Measurements from ENCODE around the gene NAALADL2. TPM values are rescaled to one million over a fixed set of nuclear protein-coding genes. Genes with fewer than 3 reads are reported as not detected.

The NAALADL2 gene
- total RNA-seq, 1 experiment from 2014 or later: 1.9 TPM

DNA sequence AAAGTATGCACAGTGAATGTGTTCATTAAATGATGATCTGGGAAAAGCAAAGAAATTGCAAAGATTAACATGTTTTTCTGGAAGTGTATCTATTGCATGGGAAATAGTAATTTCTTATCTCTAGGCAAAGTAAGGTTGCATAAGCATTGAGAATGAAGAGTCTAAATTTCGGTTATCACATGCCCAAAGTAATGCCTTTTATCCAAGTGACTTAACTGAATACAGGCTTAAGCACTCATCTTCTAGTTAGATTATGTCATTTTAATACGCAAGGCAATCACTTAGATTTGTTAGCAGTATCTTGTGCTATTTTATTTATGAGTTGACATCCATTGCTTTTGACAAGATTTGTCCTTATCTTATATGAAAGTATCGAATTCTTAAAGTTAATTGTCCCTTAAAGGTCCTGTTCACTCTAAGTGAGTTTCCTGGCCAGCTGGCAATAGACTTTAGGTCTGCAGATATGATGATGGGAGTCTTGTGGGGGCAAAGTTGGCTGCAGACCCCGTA lies 100.5 kb downstream of the NAALADL2 start:
- TF ChIP-seq EZH2phosphoT487 (IDR thresholded peaks at IDR 0.05; ENCODE audit: borderline replicate concordance, low read length) (no peak), EZH2 (IDR thresholded peaks at IDR 0.05; ENCODE audit: low read length, unreplicated experiment) (no peak)
- TF ChIP-seq, protein P1, sequence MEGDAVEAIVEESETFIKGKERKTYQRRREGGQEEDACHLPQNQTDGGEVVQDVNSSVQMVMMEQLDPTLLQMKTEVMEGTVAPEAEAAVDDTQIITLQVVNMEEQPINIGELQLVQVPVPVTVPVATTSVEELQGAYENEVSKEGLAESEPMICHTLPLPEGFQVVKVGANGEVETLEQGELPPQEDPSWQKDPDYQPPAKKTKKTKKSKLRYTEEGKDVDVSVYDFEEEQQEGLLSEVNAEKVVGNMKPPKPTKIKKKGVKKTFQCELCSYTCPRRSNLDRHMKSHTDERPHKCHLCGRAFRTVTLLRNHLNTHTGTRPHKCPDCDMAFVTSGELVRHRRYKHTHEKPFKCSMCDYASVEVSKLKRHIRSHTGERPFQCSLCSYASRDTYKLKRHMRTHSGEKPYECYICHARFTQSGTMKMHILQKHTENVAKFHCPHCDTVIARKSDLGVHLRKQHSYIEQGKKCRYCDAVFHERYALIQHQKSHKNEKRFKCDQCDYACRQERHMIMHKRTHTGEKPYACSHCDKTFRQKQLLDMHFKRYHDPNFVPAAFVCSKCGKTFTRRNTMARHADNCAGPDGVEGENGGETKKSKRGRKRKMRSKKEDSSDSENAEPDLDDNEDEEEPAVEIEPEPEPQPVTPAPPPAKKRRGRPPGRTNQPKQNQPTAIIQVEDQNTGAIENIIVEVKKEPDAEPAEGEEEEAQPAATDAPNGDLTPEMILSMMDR (conservative IDR thresholded peaks at IDR 0.05; ENCODE audit: low read depth, low read length): no peak
- ATAC-seq: no peak
- H3F3A ChIP-seq (ENCODE audit: low read length, unreplicated experiment): no peaks in the 10 kb centered on the region
- H3K27ac ChIP-seq (ENCODE audit: low read length): no peak overlapping the region
- ChIA-PET CTCF (no interaction called here), POLR2A (ENCODE audit: unreplicated experiment) (no interaction called here)
- H4K20me1 ChIP-seq (ENCODE audit: low read length): no peaks in the 10 kb centered on the region
- no peaks in the 10 kb centered on the region for H3K79me2 ChIP-seq (ENCODE audit: low read length)
- no peak for DNase-seq
- no peak overlapping the region for H3K9ac ChIP-seq (ENCODE audit: low read length)
- no peaks in the 10 kb centered on the region for H3K36me3 ChIP-seq (ENCODE audit: low read depth, low read length)
- H3K27me3 ChIP-seq (ENCODE audit: low read length): no peaks in the 10 kb centered on the region
- H3K4me2 ChIP-seq (ENCODE audit: low read length): no peak overlapping the region
- intact Hi-C loops (cut with micrococcal nuclease): loop anchor here (5.0 to 10.0 kb wide), 3 partner anchors 97 to 835 kb away; no protein-coding TSS in a partner anchor
- no peaks in the 10 kb centered on the region for H3K9me2 ChIP-seq (replicated peaks; ENCODE audit: low read length)
- H3K9me3 ChIP-seq (ENCODE audit: low read length): no peaks in the 10 kb centered on the region
- peaks cover 43% of the 10 kb centered on the region for H3K4me1 ChIP-seq (ENCODE audit: insufficient read depth, low read length)
- H3K4me3 ChIP-seq (ENCODE audit: low read length): no peak overlapping the region
- no peak overlapping the region for H2AFZ ChIP-seq (ENCODE audit: low read length)
- no TSS peak for BruUV-seq (replicated peaks)

DNA sequence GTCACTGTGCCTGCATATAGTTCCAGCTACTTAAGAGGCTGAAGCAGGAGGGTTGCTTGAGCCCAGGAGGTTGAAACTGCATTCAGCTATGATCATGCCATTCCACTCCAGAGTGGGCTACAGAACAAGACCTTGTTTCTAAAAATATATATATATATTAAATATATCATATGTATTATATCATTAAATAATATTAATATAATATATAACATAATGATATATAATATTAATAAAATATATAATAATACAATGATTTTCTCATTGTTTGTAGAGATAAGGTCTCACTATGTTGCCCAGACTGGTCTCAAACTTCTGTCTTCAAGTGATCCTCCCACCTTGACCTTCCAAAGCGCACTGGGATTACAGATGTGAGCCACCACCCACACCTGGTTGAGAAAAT lies 101.8 kb downstream of the NAALADL2 start:
- no peak overlapping the region for H3K27ac ChIP-seq (ENCODE audit: low read length)
- no peak for TF ChIP-seq EZH2phosphoT487 (IDR thresholded peaks at IDR 0.05; ENCODE audit: borderline replicate concordance, low read length)
- TF ChIP-seq, protein P1 (conservative IDR thresholded peaks at IDR 0.05; ENCODE audit: low read depth, low read length): no peak
- no peaks in the 10 kb centered on the region for H4K20me1 ChIP-seq (ENCODE audit: low read length)
- intact Hi-C loops (cut with micrococcal nuclease): no loop called here
- peaks cover 31% of the 10 kb centered on the region for H3K4me1 ChIP-seq (ENCODE audit: insufficient read depth, low read length)
- no peak overlapping the region for H3K9ac ChIP-seq (ENCODE audit: low read length)
- no peak overlapping the region for H3K4me3 ChIP-seq (ENCODE audit: low read length)
- H2AFZ ChIP-seq (ENCODE audit: low read length): no peak overlapping the region
- BruUV-seq (replicated peaks): no TSS peak
- H3K36me3 ChIP-seq (ENCODE audit: low read depth, low read length): no peaks in the 10 kb centered on the region
- H3F3A ChIP-seq (ENCODE audit: low read length, unreplicated experiment): no peaks in the 10 kb centered on the region
- no peak overlapping the region for H3K4me2 ChIP-seq (ENCODE audit: low read length)
- H3K27me3 ChIP-seq (ENCODE audit: low read length): no peaks in the 10 kb centered on the region
- ChIA-PET CTCF (no interaction called here), POLR2A (ENCODE audit: unreplicated experiment) (no interaction called here)
- H3K9me2 ChIP-seq (replicated peaks; ENCODE audit: low read length): no peaks in the 10 kb centered on the region
- no peaks in the 10 kb centered on the region for H3K9me3 ChIP-seq (ENCODE audit: low read length)
- ATAC-seq (no peak), DNase-seq (no peak)
- no peaks in the 10 kb centered on the region for H3K79me2 ChIP-seq (ENCODE audit: low read length)

DNA sequence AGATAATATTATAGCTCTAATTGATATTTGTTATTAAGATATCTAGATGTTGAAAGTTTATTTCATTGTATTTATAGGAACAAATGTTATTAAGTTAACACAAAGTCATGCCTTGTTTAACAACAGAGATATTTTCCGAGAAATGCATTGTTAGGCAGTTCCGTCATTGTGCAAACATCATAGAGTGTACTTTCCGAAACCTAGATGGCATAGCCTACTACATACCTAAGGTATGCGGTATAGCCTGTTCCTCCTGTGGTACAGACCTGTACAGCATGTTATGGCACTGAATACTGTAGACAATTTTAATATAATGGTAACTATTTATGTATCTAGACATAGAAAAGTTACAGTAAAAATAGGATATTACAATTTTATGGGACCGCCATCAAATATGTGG lies 114.3 kb downstream of the NAALADL2 start:
- no peaks in the 10 kb centered on the region for H3K79me2 ChIP-seq (ENCODE audit: low read length)
- H3K4me1 ChIP-seq (ENCODE audit: insufficient read depth, low read length): peaks cover 17% of the 10 kb centered on the region
- no peaks in the 10 kb centered on the region for H3F3A ChIP-seq (ENCODE audit: low read length, unreplicated experiment)
- intact Hi-C loops (cut with micrococcal nuclease): loop anchor here (2.0 kb wide), 1 partner anchor 111 kb away; no protein-coding TSS in a partner anchor
- H4K20me1 ChIP-seq (ENCODE audit: low read length): no peaks in the 10 kb centered on the region
- H3K36me3 ChIP-seq (ENCODE audit: low read depth, low read length): no peaks in the 10 kb centered on the region
- H2AFZ ChIP-seq (ENCODE audit: low read length): no peak overlapping the region
- H3K9me2 ChIP-seq (replicated peaks; ENCODE audit: low read length): no peaks in the 10 kb centered on the region
- TF ChIP-seq EZH2 (IDR thresholded peaks at IDR 0.05; ENCODE audit: low read length, unreplicated experiment) (no peak), EZH2phosphoT487 (IDR thresholded peaks at IDR 0.05; ENCODE audit: borderline replicate concordance, low read length) (no peak)
- TF ChIP-seq, protein P1 (conservative IDR thresholded peaks at IDR 0.05; ENCODE audit: low read depth, low read length): no peak
- H3K27ac ChIP-seq (ENCODE audit: low read length): peak overlapping the region; percentile 35
- no peak overlapping the region for H3K9ac ChIP-seq (ENCODE audit: low read length)
- H3K4me2 ChIP-seq (ENCODE audit: low read length): peak overlapping the region; percentile 37
- H3K4me3 ChIP-seq (ENCODE audit: low read length): no peak overlapping the region
- DNase-seq: peak; percentile 97
- ATAC-seq: peak; percentile 100
- CTCF ChIA-PET: no interaction called here
- no TSS peak for BruUV-seq (replicated peaks)
- no peaks in the 10 kb centered on the region for H3K27me3 ChIP-seq (ENCODE audit: low read length)
- POLR2A ChIA-PET (ENCODE audit: unreplicated experiment): interaction anchor here (0.6 kb wide), 1 partner anchor 111 kb away, joined by 4 read pairs; no protein-coding TSS in a partner anchor
- H3K9me3 ChIP-seq (ENCODE audit: low read length): no peaks in the 10 kb centered on the region
